HEK293 (cell line): Measurements from ENCODE around the gene BCR.

ENCODE experiments used
- BCL6B ChIP-seq: fragments of 450-650 bp; formaldehyde crosslinking; IDR thresholded peaks from 2 replicates; pipeline ENCODE4 v1.5.1; 2017; ENCODE audit warnings: missing biosample characterization, missing genetic modification characterization
- IKZF3 ChIP-seq: fragments of 450-650 bp; IDR thresholded peaks from 2 replicates; pipeline ENCODE4 v1.5.0; 2018; ENCODE audit warnings: missing biosample characterization, mild to moderate bottlenecking, missing genetic modification characterization, moderate library complexity
- KLF10 ChIP-seq: fragments of 450-650 bp; IDR thresholded peaks from 2 replicates; pipeline ENCODE4 v1.5.1; 2018; ENCODE audit warnings: missing biosample characterization, mild to moderate bottlenecking, missing genetic modification characterization
- KLF17 ChIP-seq: fragments of 450-650 bp; formaldehyde crosslinking; IDR thresholded peaks from 2 replicates; pipeline ENCODE4 v1.5.1; 2016; ENCODE audit warnings: missing biosample characterization, missing genetic modification characterization
- KLF8 ChIP-seq: fragments of 450-650 bp; formaldehyde crosslinking; IDR thresholded peaks from 2 replicates; pipeline ENCODE4 v1.5.1; 2016; ENCODE audit warnings: missing biosample characterization, missing genetic modification characterization
- MZF1 ChIP-seq: fragments of 450-650 bp; formaldehyde crosslinking; IDR thresholded peaks from 2 replicates; pipeline ENCODE4 v1.5.1; 2017; ENCODE audit warnings: missing biosample characterization, missing genetic modification characterization, borderline replicate concordance
- SCRT2 ChIP-seq: fragments of 450-650 bp; formaldehyde crosslinking; IDR thresholded peaks from 2 replicates; pipeline ENCODE4 v1.5.1; 2016; ENCODE audit warnings: missing biosample characterization, missing genetic modification characterization
- SP7 ChIP-seq: fragments of 450-650 bp; formaldehyde crosslinking; IDR thresholded peaks from 2 replicates; pipeline ENCODE4 v1.5.1; 2016; ENCODE audit warnings: missing biosample characterization, missing genetic modification characterization
- YY2 ChIP-seq: fragments of 450-650 bp; formaldehyde crosslinking; IDR thresholded peaks from 2 replicates; pipeline ENCODE4 v1.5.1; 2016; ENCODE audit warnings: missing biosample characterization, missing genetic modification characterization
- ZBTB1 ChIP-seq: fragments of 450-650 bp; formaldehyde crosslinking; IDR thresholded peaks from 2 replicates; pipeline ENCODE4 v1.5.1; 2016; ENCODE audit warnings: missing biosample characterization, missing genetic modification characterization
- ZBTB17 ChIP-seq: fragments of 450-650 bp; formaldehyde crosslinking; IDR thresholded peaks from 2 replicates; pipeline ENCODE4 v1.5.1; 2016; ENCODE audit warnings: missing biosample characterization, missing genetic modification characterization
- ZFP41 ChIP-seq: fragments of 450-650 bp; formaldehyde crosslinking; IDR thresholded peaks from 2 replicates; pipeline ENCODE4 v1.5.1; 2016; ENCODE audit warnings: missing biosample characterization, missing genetic modification characterization, borderline replicate concordance
- ZFP69B ChIP-seq: fragments of 450-650 bp; formaldehyde crosslinking; IDR thresholded peaks from 2 replicates; pipeline ENCODE4 v1.5.1; 2016; ENCODE audit warnings: missing biosample characterization, missing genetic modification characterization
- ZNF174 ChIP-seq: fragments of 450-650 bp; formaldehyde crosslinking; IDR thresholded peaks from 2 replicates; pipeline ENCODE4 v1.5.0; 2017; ENCODE audit warnings: missing biosample characterization, mild to moderate bottlenecking, missing genetic modification characterization
- ZNF211 ChIP-seq: fragments of 450-650 bp; formaldehyde crosslinking; IDR thresholded peaks from 2 replicates; pipeline ENCODE4 v1.5.1; 2016; ENCODE audit warnings: low read depth, missing biosample characterization, missing genetic modification characterization
- ZNF23 ChIP-seq: fragments of 450-650 bp; formaldehyde crosslinking; IDR thresholded peaks from 2 replicates; pipeline ENCODE4 v1.5.1; 2016; ENCODE audit warnings: missing biosample characterization, missing genetic modification characterization, borderline replicate concordance
- ZNF248 ChIP-seq: fragments of 450-650 bp; formaldehyde crosslinking; IDR thresholded peaks from 2 replicates; pipeline ENCODE4 v1.5.1; 2017; ENCODE audit warnings: missing biosample characterization, missing genetic modification characterization
- ZNF416 ChIP-seq: fragments of 450-650 bp; formaldehyde crosslinking; IDR thresholded peaks from 2 replicates; pipeline ENCODE4 v1.5.1; 2016; ENCODE audit warnings: missing biosample characterization, missing genetic modification characterization
- ZNF426 ChIP-seq: fragments of 450-650 bp; formaldehyde crosslinking; IDR thresholded peaks from 2 replicates; pipeline ENCODE4 v1.5.1; 2017; ENCODE audit warnings: missing biosample characterization, missing genetic modification characterization, mild to moderate bottlenecking, inconsistent platforms, moderate library complexity
- ZNF48 ChIP-seq: fragments of 450-650 bp; formaldehyde crosslinking; IDR thresholded peaks from 2 replicates; pipeline ENCODE4 v1.5.1; 2016; ENCODE audit warnings: missing biosample characterization, missing genetic modification characterization
- ZNF501 ChIP-seq: fragments of 450-650 bp; formaldehyde crosslinking; IDR thresholded peaks from 2 replicates; pipeline ENCODE4 v1.5.1; 2016; ENCODE audit warnings: missing biosample characterization, missing genetic modification characterization
- ZNF521 ChIP-seq: fragments of 450-650 bp; formaldehyde crosslinking; IDR thresholded peaks from 2 replicates; pipeline ENCODE4 v1.5.1; 2017; ENCODE audit warnings: missing biosample characterization, mild to moderate bottlenecking, missing genetic modification characterization
- ZNF529 ChIP-seq: fragments of 450-650 bp; formaldehyde crosslinking; IDR thresholded peaks from 2 replicates; pipeline ENCODE4 v1.5.1; 2017; ENCODE audit warnings: missing genetic modification characterization, missing biosample characterization; ENCODE audit not compliant: insufficient replicate concordance
- ZNF571 ChIP-seq: fragments of 450-650 bp; formaldehyde crosslinking; IDR thresholded peaks from 2 replicates; pipeline ENCODE4 v1.5.0; 2017; ENCODE audit warnings: missing biosample characterization, missing genetic modification characterization
- ZNF626 ChIP-seq: fragments of 450-650 bp; sonication (Bioruptor Pico); formaldehyde crosslinking; IDR thresholded peaks from 2 replicates; pipeline ENCODE4 v1.5.1; 2018; ENCODE audit warnings: missing biosample characterization, missing genetic modification characterization, inconsistent platforms
- ZNF747 ChIP-seq: fragments of 450-650 bp; formaldehyde crosslinking; IDR thresholded peaks from 2 replicates; pipeline ENCODE4 v1.5.1; 2016; ENCODE audit warnings: missing biosample characterization, missing genetic modification characterization
- ZNF792 ChIP-seq: fragments of 450-650 bp; formaldehyde crosslinking; IDR thresholded peaks from 2 replicates; pipeline ENCODE4 v1.5.1; 2016; ENCODE audit warnings: missing biosample characterization, missing genetic modification characterization
- TF ChIP-seq, protein P1 (sequence below): fragments of 450-650 bp; formaldehyde crosslinking; IDR thresholded peaks from 2 replicates; pipeline ENCODE4 v1.5.1; 2016; ENCODE audit warnings: missing biosample characterization, missing genetic modification characterization
- TF ChIP-seq, protein P2 (sequence below): fragments of 450-650 bp; formaldehyde crosslinking; conservative IDR thresholded peaks from 2 replicates; pipeline ENCODE4 v1.5.1; 2016; ENCODE audit warnings: low read depth, missing biosample characterization, missing genetic modification characterization
- TF ChIP-seq, protein P3 (sequence below): fragments of 450-650 bp; formaldehyde crosslinking; IDR thresholded peaks from 2 replicates; pipeline ENCODE4 v1.5.0; 2017; ENCODE audit warnings: missing biosample characterization, missing genetic modification characterization, borderline replicate concordance

Gene BCR

GRCh38 chr22:23144932-23145877, 35.1 kb upstream of the BCR start, which contains the start of gene RAB36 (continued):
- TF ChIP-seq KLF17 (tag by site-specific recombination) (0 out of 2 replicates have a peak, but pooled peaks have one; percentile 22), ZBTB17 (tag by site-specific recombination) (peak; percentile 75), ZBTB1 (tag by site-specific recombination) (no peak), ZNF174 (tag by site-specific recombination) (no peak), ZNF426 (no peak), ZNF23 (tag by site-specific recombination) (no peak), SCRT2 (tag by site-specific recombination) (no peak), YY2 (tag by site-specific recombination) (no peak), ZNF501 (tag by site-specific recombination) (no peak), ZNF571 (no peak), KLF8 (no peak; the same call in 1 of the 2 replicates), BCL6B (tag by site-specific recombination) (no peak), ZNF626 (tag by site-specific recombination) (no peak), ZNF211 (tag by site-specific recombination) (no peak), SP7 (tag by site-specific recombination) (peak; percentile 72), ZNF48 (tag by site-specific recombination) (no peak), ZNF792 (no peak), ZNF521 (no peak), IKZF3 (tag by site-specific recombination) (no peak), KLF10 (no peak), ZNF747 (tag by site-specific recombination) (no peak), MZF1 (tag by site-specific recombination) (no peak), ZNF416 (tag by site-specific recombination) (no peak), ZFP69B (tag by site-specific recombination) (no peak), ZFP41 (tag by site-specific recombination) (no peak), ZNF248 (tag by site-specific recombination) (no peak), ZNF529 (no peak)
- TF ChIP-seq, protein P1, sequence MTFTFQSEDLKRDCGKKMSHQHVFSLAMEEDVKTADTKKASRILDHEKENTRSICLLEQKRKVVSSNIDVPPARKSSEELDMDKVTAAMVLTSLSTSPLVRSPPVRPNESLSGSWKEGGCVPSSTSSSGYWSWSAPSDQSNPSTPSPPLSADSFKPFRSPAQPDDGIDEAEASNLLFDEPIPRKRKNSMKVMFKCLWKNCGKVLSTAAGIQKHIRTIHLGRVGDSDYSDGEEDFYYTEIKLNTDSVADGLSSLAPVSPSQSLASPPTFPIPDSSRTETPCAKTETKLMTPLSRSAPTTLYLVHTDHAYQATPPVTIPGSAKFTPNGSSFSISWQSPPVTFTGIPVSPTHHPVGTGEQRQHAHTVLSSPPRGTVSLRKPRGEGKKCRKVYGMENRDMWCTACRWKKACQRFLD (tag by site-specific recombination), result no peak
- TF ChIP-seq, protein P2, sequence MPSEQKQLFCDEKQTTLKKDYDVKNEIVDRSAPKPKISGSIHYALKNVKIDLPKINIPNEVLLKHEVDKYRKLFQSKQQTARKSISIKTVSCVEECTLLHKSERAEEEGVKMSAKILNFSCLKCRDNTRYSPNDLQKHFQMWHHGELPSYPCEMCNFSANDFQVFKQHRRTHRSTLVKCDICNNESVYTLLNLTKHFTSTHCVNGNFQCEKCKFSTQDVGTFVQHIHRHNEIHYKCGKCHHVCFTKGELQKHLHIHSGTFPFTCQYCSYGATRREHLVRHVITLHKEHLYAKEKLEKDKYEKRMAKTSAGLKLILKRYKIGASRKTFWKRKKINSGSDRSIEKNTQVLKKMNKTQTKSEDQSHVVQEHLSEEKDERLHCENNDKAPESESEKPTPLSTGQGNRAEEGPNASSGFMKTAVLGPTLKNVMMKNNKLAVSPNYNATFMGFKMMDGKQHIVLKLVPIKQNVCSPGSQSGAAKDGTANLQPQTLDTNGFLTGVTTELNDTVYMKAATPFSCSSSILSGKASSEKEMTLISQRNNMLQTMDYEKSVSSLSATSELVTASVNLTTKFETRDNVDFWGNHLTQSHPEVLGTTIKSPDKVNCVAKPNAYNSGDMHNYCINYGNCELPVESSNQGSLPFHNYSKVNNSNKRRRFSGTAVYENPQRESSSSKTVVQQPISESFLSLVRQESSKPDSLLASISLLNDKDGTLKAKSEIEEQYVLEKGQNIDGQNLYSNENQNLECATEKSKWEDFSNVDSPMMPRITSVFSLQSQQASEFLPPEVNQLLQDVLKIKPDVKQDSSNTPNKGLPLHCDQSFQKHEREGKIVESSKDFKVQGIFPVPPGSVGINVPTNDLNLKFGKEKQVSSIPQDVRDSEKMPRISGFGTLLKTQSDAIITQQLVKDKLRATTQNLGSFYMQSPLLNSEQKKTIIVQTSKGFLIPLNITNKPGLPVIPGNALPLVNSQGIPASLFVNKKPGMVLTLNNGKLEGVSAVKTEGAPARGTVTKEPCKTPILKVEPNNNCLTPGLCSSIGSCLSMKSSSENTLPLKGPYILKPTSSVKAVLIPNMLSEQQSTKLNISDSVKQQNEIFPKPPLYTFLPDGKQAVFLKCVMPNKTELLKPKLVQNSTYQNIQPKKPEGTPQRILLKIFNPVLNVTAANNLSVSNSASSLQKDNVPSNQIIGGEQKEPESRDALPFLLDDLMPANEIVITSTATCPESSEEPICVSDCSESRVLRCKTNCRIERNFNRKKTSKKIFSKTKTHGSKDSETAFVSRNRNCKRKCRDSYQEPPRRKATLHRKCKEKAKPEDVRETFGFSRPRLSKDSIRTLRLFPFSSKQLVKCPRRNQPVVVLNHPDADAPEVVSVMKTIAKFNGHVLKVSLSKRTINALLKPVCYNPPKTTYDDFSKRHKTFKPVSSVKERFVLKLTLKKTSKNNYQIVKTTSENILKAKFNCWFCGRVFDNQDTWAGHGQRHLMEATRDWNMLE (tag by site-specific recombination), result no peak
- TF ChIP-seq, protein P3, sequence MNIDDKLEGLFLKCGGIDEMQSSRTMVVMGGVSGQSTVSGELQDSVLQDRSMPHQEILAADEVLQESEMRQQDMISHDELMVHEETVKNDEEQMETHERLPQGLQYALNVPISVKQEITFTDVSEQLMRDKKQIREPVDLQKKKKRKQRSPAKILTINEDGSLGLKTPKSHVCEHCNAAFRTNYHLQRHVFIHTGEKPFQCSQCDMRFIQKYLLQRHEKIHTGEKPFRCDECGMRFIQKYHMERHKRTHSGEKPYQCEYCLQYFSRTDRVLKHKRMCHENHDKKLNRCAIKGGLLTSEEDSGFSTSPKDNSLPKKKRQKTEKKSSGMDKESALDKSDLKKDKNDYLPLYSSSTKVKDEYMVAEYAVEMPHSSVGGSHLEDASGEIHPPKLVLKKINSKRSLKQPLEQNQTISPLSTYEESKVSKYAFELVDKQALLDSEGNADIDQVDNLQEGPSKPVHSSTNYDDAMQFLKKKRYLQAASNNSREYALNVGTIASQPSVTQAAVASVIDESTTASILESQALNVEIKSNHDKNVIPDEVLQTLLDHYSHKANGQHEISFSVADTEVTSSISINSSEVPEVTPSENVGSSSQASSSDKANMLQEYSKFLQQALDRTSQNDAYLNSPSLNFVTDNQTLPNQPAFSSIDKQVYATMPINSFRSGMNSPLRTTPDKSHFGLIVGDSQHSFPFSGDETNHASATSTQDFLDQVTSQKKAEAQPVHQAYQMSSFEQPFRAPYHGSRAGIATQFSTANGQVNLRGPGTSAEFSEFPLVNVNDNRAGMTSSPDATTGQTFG (tag by site-specific recombination), result no peak
